Measurements from ENCODE around the gene ADGRG7.

- TF ChIP-seq EGR1 (IDR thresholded peaks at IDR 0.05; ENCODE audit: low read depth in 2 of 2): no peak
- no peak for TF ChIP-seq YY1 (IDR thresholded peaks at IDR 0.05)
- TF ChIP-seq RAD21 (IDR thresholded peaks at IDR 0.05): peak in 1 of 2 donors; percentile 8
- TF ChIP-seq CTCF (IDR thresholded peaks at IDR 0.05; ENCODE audit: low read depth, low read length, missing input control): no peak
Observed at GRCh38 chr3:100717637-100718487, 108.5 kb downstream of the ADGRG7 start.

Data from liver (tissue), 3 donors.